DMS53 (cell line): ENCODE results near the gene MRPL21.

Experiments used
- DNase-seq: peaks from one replicate; lab custom pipeline; 2025; lab: John Stamatoyannopoulos, UW

Gene MRPL21

DNA sequence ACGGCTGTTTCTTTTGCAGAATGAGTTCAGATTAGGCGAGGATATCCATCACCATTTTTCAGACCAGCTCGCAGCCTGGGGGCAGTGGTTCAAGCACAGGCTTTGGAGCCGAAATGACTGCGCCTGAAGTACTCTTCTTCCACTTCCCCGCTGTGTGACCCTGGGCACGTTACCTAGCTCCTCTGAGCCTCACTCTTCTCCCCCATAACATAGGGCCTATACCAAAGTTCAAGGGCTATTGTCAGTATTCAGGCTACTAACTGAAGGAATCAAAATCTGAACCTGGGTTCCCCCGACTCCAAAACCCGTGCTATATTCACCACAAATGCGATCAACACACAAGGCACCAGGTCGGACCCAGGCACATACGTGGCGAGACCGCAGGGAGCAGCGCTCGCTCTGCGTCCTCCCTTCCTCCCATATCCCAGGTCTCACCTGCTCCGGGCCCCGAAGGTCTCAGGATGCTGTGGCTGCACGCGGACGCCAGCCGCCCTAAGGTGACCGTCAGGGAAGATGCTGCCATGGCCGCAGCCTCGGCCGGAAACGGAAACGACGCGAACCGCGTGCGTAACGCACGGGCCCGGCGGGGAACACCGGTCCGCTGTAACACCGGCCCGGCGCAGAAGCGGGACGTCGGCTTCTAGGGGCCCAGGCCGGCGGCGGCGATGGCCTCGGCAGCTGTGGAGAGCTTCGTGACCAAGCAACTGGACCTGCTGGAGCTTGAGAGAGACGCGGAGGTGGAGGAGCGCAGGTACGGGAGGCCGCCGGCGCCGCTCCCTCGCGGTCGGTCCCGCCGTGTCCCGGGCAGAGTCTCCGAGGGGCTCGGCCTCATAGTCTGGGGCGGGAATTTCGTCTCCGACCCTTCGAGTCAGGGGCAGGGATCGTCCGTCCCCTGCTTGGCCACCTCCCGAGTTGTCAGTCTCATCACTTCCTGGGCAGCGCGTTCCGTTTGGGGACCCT, at the start of gene MRPL21, which contains the start of gene IGHMBP2:
Gene MRPL21, minus strand, starts transcription at position 545 of the 960 bp plus-strand sequence. Its CDS starts 22 bp downstream, at position 523.
Gene IGHMBP2, plus strand, starts transcription at position 604 of the 960 bp plus-strand sequence. Its CDS starts 62 bp downstream, at position 666.
- DNase-seq = peak; percentile 96

DNA sequence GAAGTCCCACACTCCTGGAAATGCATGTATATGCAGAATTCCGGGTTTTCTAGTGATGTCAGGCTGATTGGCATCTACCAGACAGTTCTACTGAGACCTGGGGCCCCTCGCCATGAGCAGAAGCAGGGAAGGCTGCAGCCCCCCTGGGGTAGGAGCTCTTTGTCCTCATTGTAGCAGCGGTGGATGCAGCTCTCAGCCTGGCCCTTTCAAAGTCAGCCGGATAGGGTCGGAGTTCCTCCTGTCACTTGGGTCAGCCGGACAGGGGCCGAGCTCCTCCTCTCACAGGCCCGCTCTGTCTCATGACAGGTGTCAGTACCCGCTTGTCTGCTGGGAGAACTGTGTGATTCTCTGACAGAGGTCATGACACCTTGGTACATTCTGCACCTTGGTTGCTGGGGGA, 47.1 kb upstream of the MRPL21 start:
- DNase-seq = no peak

DNA sequence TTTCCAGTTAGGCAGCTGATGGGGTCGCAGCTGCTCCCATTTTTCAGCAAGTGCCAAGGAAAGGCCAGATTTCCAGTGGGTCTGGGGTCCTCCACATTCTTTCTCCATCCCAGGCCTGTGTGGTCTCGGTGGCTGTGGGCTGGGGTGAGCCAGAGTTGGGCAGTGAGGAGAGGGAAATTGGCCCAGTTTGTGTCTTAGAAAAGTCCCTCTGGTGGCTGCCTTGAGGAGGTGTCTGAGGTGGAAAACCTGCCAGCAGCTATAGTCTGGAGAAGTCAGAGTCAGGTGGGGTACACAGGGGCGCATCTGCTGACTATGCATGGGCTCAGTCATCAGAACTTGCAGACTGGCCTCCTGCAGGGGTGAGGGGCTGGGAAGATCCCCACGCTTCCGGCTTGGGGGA, 46.6 kb upstream of the MRPL21 start:
- DNase-seq = peak; percentile 40

DNA sequence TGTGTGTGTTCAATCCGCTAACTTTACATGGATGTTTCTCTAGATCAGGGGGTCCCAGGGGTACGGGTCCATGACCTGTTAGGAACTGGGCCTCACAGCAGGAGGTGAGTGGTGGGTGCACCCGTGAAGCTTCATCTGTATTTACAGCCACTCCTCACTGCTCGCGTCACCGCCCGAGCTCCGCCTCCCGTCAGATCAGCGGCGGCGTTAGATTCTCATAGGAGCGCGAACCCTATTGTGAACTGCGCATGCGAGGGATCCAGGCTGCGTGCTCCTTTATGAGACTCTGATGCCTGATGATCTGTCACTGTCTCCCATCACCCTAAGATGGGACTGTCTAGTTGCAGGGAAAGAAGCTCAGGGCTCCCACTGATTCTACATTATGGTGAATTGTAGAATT, 45.3 kb upstream of the MRPL21 start:
- no peak for DNase-seq

DNA sequence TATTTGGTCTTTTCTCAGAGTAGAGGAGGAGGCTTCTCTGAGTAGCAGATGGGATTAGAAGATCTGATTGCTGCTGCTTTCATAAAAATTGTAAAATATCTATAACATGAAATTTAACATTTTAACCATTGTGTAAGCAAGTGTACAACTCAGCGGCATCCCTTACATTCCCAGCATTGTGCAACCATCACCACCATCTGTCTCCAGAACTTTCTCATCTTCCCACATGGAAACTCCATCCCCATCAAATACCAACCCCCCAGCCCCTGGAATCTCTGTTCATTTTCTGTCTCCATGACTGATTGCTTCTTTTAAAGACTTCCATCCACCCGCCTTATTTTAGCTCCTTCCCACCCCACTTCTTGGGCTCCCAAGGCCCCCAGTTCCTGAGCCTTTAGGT, 44.9 kb upstream of the MRPL21 start:
- DNase-seq = no peak

DNA sequence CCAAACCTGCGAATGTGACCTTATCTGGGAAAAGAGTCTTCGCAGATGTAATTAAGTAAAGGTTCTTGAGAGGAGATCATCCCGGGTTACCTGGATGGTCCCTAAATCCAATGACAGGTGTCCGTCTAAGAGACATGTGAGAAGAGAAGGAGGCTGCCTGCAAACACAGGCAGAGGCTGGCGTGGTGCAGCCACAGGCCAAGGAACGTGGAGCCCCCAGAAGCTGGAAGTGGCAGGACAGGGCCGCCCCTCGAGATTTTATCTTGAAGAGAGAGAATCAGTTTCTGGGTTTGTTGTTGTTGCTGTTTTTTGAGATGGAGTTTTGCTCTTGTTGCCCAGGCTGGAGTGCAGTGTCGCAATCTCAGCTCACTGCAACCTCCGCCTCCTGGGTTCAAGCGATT, 43.5 kb upstream of the MRPL21 start:
- no peak for DNase-seq

DNA sequence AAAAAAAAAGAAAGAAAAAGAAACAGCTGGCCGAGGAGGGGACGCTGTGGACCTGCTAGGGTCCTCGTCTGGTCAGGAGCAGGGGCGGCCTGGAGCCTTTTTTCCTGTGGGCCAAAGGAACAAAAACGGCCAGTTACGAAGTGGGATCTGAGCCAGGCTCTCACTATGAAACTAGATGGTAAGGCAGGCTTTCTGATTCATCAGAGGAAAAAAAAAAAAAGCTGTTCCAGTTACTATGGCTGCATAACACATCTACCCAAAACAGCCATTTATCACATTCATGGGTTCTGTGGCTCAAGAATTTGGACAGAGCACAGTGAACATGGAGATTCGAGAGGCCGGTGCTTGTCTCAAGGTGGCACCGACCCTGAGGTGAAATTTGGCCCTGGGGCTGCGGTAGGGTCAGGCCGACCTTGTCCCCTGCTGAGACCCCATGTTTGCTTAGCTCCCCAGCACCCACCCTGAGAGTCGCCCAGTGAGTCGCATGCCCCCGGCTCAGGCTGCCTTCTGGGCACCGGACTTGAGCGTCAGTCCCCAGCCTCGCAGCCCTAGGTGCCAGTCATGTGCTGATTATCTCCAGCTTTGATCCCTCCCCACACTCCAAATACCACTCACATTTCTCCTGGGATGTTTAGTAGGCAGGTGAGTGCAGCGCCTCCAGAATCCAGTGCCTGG, 42.9 kb upstream of the MRPL21 start:
- peak; percentile 34 for DNase-seq

DNA sequence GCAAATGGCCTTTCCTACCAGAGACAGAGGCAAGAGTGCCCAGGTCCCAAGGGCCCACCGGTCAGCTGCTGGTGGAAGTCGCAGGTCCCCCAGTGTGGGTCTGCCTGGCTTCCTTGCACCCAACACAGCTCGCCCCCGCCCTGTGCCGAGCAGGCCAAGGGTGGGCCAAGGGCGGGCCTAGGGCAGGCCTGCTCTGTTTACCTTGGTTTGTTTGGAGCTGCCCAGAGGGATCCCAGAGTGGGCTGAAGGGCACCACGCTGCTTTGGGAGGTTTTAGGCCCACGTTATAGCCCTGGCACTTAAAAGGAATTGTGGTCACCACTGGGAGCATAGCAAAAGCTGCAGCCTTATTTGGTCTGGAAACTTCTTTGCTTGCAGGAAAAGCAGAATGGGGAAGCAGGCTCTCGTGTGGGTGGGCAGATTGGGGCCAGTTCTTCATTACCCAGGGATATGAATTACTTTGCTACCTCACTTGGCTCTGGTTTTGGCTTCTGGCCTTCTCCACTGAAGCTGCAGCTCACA, 39.2 kb upstream of the MRPL21 start:
- DNase-seq = no peak

DNA sequence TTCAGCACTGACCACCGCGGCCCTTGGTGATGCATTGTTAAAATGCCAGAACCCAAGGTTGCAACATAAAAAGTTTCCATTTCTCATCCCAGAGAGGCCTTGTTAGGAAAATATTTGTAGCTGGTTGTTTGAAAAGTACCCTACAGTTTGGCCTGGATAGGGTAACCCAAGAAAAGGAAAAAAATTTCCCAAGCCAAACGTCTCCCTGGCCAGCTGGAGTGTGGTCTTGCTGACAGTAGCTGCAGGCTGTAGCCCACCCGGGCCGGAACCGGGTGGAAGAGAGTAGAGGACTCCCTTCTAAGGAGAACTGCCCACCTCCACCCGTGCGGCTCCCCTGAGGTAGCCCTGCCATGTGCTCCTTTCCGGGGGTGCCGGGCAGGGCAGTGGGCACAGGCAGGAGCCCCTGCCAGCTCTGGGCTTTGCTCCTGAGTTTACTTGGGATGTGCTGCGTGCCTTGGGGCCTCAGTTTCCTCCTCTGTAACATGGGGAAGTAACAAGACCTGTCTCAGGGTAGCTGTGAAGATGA, 38.5 kb upstream of the MRPL21 start:
- DNase-seq = no peak

DNA sequence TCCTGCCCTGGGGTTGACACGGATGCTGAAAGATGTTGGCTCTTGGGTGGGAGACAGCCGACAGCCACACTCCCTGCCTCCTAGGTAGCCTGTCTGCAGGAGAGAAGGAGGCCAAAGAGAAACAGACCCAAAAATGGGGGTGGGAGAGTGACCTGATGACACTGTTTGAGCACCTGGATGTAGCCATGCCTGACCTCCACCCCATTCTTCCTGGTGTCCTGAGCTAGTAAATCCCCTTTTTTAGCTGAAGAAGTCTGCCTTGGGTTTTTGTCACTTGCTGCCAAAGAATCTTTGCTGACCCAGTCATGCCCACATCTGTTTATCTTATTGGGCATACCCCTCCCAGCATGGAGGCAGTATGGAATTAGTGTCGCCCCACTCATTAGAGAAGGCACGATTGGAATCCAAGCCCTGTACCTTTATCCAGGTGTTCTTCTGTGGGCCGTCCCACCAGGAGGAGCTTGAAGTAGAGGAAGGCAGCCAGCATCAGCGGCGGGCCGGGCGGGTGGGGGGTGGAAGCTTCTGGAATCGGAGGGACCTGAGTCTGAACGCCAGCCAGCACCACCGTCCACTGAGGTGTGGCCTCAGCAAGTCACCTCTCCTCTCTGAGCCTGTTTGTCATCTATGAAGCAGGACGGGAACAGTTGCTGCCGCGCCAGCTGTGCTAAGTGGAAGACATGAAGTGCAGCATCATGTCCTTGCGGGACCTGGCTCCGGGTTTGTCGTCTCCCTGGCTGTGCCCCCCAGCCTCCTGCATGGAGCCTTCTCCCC, 37.9 kb upstream of the MRPL21 start:
- DNase-seq = no peak

DNA sequence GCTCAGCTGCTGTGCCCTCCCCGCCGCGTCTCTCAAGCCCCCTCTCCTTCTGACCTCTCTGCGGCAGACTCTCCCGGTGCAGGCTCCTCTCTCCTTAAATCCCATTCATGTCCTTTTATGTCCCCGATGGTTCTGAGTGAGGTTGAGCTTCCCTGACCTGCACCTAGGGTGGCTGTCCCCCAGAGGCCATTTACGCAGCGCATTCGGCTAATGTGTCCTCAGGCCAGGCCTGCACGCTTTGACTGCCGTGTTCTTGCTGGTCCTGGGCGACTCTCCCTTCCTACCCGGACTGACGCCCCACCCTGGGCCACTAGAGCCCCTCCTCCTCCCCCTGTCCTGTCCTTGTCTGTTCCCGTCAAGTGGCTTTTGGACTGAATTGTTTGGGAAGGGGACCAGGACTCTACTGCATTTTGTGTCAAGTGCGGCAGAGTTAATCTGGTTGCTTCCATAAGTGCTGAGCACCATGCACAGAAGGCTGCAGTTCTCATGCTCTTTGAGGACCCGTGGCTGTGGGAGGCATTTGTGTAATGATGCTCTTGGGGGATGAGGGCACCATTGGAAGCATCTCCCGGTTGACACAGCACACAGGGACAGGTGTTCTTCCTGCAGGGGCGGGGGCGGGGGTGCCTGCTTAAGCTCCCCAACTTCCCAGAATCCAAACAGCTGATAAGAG, 37.2 kb upstream of the MRPL21 start:
- no peak for DNase-seq

DNA sequence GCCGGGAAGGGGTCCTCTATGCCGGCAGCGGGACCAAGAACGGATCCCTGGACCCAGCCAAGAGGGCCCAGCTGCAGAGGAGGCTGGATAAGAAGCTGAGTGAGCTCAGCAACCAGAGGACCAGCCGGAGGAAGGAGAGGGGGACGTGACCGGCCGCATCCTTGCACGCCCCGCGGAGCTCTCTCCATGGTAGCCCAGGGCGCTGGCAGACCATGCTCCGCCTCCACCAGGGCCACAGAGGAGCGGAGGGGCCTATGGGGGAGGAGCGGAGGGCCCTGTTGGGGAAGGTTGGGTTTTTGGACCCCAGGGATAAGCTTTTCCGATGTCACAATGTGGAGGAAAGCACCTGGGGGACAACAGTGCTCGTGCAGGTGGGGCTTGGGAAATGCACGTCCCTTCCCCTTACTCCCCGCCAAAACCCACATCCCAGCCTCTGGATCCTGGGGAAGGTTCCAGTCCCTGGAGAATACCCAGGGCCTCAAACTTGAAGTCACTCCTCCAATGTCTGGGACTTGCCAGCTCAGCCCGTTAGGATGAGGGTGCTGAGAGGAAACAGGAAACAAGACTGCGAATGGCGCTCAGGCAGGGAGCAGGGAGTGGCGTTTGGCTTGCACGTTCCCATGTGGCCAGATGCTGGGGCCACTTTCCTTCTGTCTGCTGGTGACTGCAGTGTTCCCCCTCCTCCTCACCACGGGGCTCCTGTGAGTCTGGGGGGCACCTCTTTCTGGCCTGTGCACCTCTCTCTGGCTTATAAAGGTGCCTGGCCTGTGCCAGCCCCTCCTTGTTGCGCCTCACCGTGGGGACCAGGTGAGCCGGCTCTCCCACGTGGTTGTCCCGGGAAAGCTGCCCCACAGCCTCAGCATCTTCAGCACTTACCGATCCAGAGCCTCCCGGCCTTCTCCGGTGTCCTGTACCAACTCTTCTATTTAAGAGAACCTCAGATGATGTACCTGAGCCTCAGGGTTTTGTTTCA, 36.2 kb upstream of the MRPL21 start:
- no peak for DNase-seq

DNA sequence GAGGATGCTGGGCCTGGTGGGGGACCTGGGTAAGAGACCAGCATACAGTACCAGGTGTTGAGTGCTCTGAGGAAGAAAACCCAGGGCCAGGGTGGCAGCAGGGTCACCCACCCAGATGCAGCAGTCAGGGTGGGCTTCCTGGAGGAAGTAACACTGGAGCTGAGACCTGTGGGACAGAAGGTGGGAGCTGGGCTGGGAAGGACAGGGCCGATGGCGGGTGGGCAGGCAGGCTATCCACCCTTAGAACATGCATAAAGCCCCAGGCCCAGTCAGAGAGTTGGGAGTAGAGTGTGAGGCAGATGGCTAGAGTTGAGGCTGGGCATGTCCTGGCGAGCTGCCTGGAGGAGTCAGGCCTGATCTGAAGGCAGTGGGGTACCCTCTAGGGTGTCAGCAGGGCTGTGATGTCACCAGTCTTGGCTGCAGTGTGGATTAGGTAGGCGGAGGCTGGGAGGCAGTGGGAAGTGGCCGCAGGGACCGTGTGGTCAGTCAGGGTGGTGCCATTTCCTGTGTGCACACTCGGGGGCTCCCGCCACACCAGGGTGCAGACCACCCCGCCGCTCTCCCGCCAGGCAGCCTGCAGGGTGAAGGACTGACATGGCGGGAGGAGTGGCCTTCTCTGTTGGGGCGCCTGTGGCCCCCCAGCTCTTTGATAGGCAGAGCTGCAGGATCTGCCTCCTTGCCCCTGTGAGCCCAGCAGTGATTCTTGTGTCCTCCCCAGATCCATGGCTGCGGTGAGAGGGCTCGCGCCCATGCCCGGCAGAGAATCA, 35.4 kb upstream of the MRPL21 start:
- no peak for DNase-seq

DNA sequence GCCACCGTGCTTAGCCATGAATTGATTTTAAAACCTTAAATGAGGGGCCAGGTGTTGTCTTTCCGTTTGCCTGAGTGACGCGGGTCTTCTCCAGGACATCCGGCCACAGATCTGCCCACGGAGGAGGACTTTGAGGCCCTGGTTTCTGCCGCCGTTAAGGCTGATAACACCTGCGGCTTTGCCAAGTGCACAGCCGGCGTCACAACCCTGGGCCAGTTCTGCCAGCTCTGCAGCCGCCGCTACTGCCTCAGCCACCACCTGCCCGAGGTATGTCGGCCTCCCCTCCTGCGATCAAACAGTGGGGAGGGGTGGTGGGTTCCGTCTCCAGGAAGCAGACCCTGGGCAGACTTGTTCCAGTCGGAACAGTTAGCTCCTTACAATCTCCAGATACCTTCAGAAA, 34.5 kb upstream of the MRPL21 start:
- DNase-seq = no peak

DNA sequence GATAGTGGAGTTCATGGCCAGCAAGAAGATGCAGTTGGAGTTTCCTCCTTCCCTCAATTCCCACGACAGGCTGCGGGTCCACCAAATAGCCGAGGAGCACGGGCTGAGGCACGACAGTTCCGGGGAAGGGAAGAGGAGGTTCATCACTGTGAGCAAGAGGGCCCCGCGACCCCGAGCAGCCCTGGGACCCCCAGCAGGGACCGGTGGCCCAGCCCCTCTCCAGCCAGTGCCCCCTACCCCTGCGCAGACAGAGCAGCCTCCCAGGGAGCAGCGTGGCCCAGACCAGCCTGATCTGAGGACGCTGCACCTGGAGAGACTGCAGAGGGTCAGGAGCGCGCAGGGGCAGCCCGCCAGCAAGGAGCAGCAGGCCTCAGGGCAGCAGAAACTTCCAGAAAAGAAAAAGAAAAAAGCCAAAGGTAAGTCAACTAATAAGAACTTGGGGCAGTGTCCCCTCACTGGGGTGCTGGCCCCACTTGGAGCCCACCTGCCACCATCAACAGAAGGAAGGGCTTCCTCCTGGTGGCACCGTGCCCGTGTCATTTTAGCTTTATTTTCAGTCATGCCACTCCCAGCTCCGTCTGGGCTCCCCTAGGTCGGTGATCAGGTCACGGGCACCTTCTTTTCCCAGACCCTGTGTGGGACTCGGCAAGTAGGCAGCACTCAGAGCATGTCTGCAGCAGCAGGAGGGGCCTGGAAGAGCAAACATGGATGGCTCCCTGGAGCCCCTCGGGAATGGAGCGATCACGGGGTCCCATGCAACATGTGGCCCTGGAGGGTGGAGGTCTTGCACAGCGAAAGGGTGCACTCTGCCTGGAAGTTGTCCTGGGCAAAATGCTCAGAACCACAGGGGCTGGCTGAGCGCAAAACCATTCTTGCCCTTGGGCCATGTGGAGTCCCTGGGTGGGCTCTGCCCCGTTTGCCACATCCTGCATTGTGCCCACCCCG, 33.3 kb upstream of the MRPL21 start:
- no peak for DNase-seq

DNA sequence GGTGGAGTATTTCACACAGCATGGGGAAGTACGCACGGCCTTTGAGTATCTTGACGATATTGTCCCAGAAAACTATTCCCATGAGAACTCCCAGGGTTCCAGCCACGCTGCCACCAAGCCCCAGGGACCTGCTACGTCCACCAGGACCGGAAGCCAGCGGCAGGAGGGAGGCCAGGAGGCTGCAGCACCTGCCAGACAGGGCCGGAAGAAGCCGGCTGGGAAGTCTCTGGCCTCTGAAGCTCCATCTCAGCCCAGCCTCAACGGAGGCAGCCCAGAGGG, 32.7 kb upstream of the MRPL21 start:
- no peak for DNase-seq

DNA sequence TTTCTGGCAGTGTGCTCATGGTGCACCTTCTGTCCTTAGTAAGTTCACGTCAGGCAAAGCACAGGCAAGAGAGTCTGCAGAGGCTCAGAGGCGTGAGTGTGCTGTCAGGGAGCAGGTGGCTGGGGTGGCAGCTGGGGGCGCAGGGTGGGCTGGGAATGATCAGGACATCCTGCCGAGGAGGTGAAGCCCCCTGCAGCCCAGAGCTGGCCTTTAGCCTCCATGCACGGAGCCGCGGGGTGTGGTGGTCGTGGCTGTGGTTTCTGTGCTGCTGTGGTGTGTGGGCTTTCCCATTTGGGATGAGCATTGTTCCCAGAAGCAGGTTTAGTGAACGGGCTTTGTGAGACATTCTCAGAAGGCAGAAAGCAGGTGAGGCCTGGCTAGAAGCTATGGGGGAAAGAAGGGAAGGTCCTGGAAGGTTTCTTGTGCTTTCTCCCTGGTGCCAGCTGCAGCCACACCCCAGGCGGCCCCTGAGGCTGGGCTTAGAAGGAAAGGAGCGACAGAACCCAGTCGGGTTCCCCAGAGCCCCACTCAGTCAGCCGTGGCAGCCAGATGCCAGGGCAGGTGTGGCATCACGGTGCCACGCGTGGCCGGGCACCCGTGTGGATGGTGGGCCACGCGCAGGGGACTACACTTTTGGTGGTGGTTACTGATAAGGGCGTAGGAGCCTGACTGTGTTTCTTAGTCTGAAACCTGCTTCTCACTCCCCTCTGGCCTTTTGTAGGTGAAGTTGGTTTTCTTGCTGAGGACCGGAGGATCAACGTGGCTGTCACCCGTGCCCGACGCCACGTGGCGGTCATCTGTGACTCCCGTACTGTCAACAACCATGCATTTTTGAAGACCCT, 32.1 kb upstream of the MRPL21 start:
- no peak for DNase-seq
